ENCODE measurements around the gene LPAR6. TPM values are rescaled to one million over a fixed set of nuclear protein-coding genes. Genes with fewer than 3 reads are reported as not detected.
A peak's percentile ranks its signal among the peaks of the same experiment; 100 is the strongest.

The LPAR6 gene
- total RNA-seq, 1 donor, result 11.9 TPM

DNA sequence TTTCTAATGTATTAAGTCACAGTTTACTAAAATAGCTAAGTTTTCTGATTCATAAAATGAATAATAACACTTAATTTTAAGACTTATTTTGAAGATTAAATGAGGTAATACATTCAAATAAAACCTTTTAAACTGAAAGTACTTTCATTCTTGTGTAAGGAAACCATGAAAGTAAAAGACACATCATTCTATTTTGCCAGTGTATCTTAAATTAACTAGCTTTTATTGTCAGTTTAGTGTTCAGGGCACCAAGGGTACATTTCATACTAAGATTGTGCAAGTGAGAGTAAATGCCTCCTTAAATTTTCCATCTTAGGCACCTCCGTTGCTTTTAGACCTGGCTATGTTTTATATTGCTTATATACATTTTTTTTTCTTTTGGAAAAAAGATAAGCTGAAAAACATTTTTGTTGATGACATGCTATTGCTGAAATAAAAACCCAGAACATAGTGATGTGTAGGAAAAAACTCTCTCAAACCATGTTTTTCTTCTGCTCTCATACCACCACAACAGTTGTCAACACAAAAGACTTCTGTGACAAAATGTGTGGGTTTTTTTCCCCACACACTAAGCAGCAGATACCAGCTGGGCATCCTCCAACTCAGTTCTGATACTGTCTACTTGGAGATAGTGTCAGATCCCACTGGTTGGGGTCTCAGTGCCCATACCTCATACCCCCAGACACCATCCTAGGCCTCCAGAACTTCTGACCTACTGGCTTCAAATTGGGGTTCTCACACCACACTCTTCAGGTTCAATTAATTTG is 30.7 kb upstream of the LPAR6 start:
- H3K4me3 ChIP-seq (ENCODE audit: insufficient read depth, low read length), result no peak overlapping the region
- H3K4me1 ChIP-seq (ENCODE audit: insufficient read depth, low read length), result peaks cover 18% of the 10 kb centered on the region
- H2AFZ ChIP-seq (ENCODE audit: low read length), result no peak overlapping the region
- TF ChIP-seq, protein P1, sequence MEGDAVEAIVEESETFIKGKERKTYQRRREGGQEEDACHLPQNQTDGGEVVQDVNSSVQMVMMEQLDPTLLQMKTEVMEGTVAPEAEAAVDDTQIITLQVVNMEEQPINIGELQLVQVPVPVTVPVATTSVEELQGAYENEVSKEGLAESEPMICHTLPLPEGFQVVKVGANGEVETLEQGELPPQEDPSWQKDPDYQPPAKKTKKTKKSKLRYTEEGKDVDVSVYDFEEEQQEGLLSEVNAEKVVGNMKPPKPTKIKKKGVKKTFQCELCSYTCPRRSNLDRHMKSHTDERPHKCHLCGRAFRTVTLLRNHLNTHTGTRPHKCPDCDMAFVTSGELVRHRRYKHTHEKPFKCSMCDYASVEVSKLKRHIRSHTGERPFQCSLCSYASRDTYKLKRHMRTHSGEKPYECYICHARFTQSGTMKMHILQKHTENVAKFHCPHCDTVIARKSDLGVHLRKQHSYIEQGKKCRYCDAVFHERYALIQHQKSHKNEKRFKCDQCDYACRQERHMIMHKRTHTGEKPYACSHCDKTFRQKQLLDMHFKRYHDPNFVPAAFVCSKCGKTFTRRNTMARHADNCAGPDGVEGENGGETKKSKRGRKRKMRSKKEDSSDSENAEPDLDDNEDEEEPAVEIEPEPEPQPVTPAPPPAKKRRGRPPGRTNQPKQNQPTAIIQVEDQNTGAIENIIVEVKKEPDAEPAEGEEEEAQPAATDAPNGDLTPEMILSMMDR (IDR thresholded peaks at IDR 0.05; ENCODE audit: extremely low read depth, low read depth, low read length), result no peak
- no peaks in the 10 kb centered on the region for H4K20me1 ChIP-seq (ENCODE audit: insufficient read depth, low read length)
- H3K4me2 ChIP-seq (ENCODE audit: insufficient read depth, low read length), result peak overlapping the region; percentile 23
- H3K27ac ChIP-seq (ENCODE audit: low read depth, low read length), result no peak overlapping the region
- peaks cover 6% of the 10 kb centered on the region for H3K79me2 ChIP-seq (ENCODE audit: insufficient read depth, low read length)
- no peak for DNase-seq (ENCODE audit: insufficient read length, low spot score, missing footprints)
- no peaks in the 10 kb centered on the region for H3K36me3 ChIP-seq (ENCODE audit: insufficient read depth, low read length)
- no peaks in the 10 kb centered on the region for H3K9me3 ChIP-seq (ENCODE audit: low read depth, low read length)
- H3K27me3 ChIP-seq (ENCODE audit: insufficient read depth, low read length), result no peaks in the 10 kb centered on the region

DNA sequence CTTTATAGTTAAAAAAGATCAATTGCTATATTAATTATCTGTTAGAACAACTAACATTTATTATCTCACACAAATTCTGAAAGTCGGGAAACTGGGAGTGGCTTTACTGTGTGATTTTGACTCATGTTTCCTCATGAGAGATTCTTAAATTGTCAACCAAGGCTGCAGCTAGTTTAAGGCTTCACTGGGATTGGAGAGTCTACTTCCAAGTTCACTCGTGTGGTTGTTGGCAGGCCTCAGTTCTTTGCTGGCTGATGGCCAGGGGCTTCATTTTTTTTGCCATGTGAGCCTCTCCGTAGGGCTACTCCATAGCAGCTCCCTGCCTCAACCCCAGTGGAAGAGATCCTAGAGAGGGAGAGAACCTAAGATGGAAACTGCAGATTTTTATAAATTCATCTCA is 24.5 kb upstream of the LPAR6 start:
- H3K79me2 ChIP-seq (ENCODE audit: insufficient read depth, low read length), result no peaks in the 10 kb centered on the region
- TF ChIP-seq, protein P1 (IDR thresholded peaks at IDR 0.05; ENCODE audit: extremely low read depth, low read depth, low read length), result no peak
- no peak overlapping the region for H3K4me3 ChIP-seq (ENCODE audit: insufficient read depth, low read length)
- H3K4me2 ChIP-seq (ENCODE audit: insufficient read depth, low read length), result peak overlapping the region; percentile 12
- H3K9me3 ChIP-seq (ENCODE audit: low read depth, low read length), result no peaks in the 10 kb centered on the region
- DNase-seq (ENCODE audit: insufficient read length, low spot score, missing footprints), result no peak
- H4K20me1 ChIP-seq (ENCODE audit: insufficient read depth, low read length), result no peaks in the 10 kb centered on the region
- no peak overlapping the region for H3K27ac ChIP-seq (ENCODE audit: low read depth, low read length)
- H3K27me3 ChIP-seq (ENCODE audit: insufficient read depth, low read length), result no peaks in the 10 kb centered on the region
- no peak overlapping the region for H2AFZ ChIP-seq (ENCODE audit: low read length)
- H3K4me1 ChIP-seq (ENCODE audit: insufficient read depth, low read length), result peaks cover 13% of the 10 kb centered on the region
- H3K36me3 ChIP-seq (ENCODE audit: insufficient read depth, low read length), result no peaks in the 10 kb centered on the region

GRCh38 chr13:48436661-48437288 is 23.9 kb upstream of the LPAR6 start:
- no peaks in the 10 kb centered on the region for H3K79me2 ChIP-seq (ENCODE audit: insufficient read depth, low read length)
- no peaks in the 10 kb centered on the region for H3K27me3 ChIP-seq (ENCODE audit: insufficient read depth, low read length)
- H3K27ac ChIP-seq (ENCODE audit: low read depth, low read length), result no peak overlapping the region
- no peaks in the 10 kb centered on the region for H4K20me1 ChIP-seq (ENCODE audit: insufficient read depth, low read length)
- DNase-seq (ENCODE audit: insufficient read length, low spot score, missing footprints), result no peak
- H3K4me1 ChIP-seq (ENCODE audit: insufficient read depth, low read length), result peaks cover 19% of the 10 kb centered on the region
- H3K4me3 ChIP-seq (ENCODE audit: insufficient read depth, low read length), result no peak overlapping the region
- no peaks in the 10 kb centered on the region for H3K9me3 ChIP-seq (ENCODE audit: low read depth, low read length)
- TF ChIP-seq, protein P1 (IDR thresholded peaks at IDR 0.05; ENCODE audit: extremely low read depth, low read depth, low read length), result no peak
- no peaks in the 10 kb centered on the region for H3K36me3 ChIP-seq (ENCODE audit: insufficient read depth, low read length)
- peak overlapping the region; percentile 12 for H3K4me2 ChIP-seq (ENCODE audit: insufficient read depth, low read length)
- H2AFZ ChIP-seq (ENCODE audit: low read length), result peak overlapping the region; percentile 3

DNA sequence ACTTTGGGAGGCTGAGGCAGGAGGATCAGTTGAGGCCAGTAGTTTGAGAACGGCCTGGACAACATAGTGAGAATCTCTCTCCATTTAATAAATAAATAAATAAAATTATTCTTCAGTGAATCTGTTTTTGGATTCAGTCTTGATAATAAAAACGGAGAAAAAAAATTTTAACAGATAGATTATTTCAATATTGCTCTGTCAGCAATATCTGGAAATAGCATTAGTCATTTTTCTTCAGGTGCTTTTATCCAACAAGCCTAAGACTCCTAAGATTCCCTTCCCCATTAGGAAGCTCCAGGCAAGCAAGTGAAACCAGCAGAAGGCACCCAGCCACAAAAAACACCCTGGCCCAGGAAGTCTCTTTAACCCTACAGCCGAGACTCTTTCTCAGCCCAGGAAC is 21.3 kb upstream of the LPAR6 start:
- no peak for DNase-seq (ENCODE audit: insufficient read length, low spot score, missing footprints)
- peaks cover 3% of the 10 kb centered on the region for H3K79me2 ChIP-seq (ENCODE audit: insufficient read depth, low read length)
- TF ChIP-seq, protein P1 (IDR thresholded peaks at IDR 0.05; ENCODE audit: extremely low read depth, low read depth, low read length), result no peak

More for the DNA sequence above, 21.3 kb upstream of the LPAR6 start:
- Histone ChIP-seq H3K36me3 (ENCODE audit: insufficient read depth, low read length) (no peaks in the 10 kb centered on the region), H3K4me2 (ENCODE audit: insufficient read depth, low read length) (no peak overlapping the region), H2AFZ (ENCODE audit: low read length) (no peak overlapping the region), H3K27ac (ENCODE audit: low read depth, low read length) (no peak overlapping the region), H3K4me1 (ENCODE audit: insufficient read depth, low read length) (peaks cover 30% of the 10 kb centered on the region), H4K20me1 (ENCODE audit: insufficient read depth, low read length) (no peaks in the 10 kb centered on the region), H3K4me3 (ENCODE audit: insufficient read depth, low read length) (no peak overlapping the region), H3K27me3 (ENCODE audit: insufficient read depth, low read length) (no peaks in the 10 kb centered on the region), H3K9me3 (ENCODE audit: low read depth, low read length) (no peaks in the 10 kb centered on the region)
